HCT116 (cell line): ENCODE measurements around the gene FRAT2. TPM values are rescaled to one million over a fixed set of nuclear protein-coding genes. Genes with fewer than 3 reads are reported as not detected.

Experiments
- ATAC-seq: fragments of 200-7000 bp; cut with Tn5 transposase; 2 replicates; pipeline ENCODE4 v1.9.1; 2020; ENCODE audit warnings: mild to moderate bottlenecking, moderate library complexity
- BruUV-seq: library from RNA; stranded (reverse); fragments of 400-500 nt; replicated peaks from 2 replicates; lab custom pipeline; 2021; lab: Mats Ljungman, UMichigan
- CTCF ChIA-PET: fragments of 300-600 bp; sonication (Branson Sonifier 250); formaldehyde crosslinking; loops from one replicate; lab custom pipeline; 2021; ENCODE audit warnings: antibody characterized with exemption; lab: Charles Lee
- POLR2A ChIA-PET: fragments of 300-600, 350-600 bp; sonication (Branson Sonifier 250); formaldehyde crosslinking; loops from one replicate; lab custom pipeline; 2021; ENCODE audit warnings: antibody characterized with exemption; lab: Charles Lee
- RAD21 ChIA-PET, 2 experiments: fragments of 300-600 bp; sonication (Branson Sonifier 250); formaldehyde crosslinking; loops; one replicate each; lab custom pipeline; 2023; ENCODE audit warnings: low total read pairs in 2 of 2; ENCODE audit not compliant: uncharacterized antibody in 2 of 2, unreplicated experiment in 2 of 2, low non-redundant PET in 1 of 2; lab: Charles Lee
- DNase-seq: peaks from one replicate; pipeline ENCODE4 v3.0.0-alpha.2; 2010; ENCODE audit warnings: low read depth, low spot score
- H2AFZ ChIP-seq: fragments of 200-600 bp; shearing (Covaris generic), sonication (generic); 2 replicates; pipeline ENCODE4 v1.6.1; 2017; ENCODE audit warnings: low read depth, mixed run types, mixed read lengths, antibody characterized with exemption, low read length; ENCODE audit not compliant: poor library complexity, severe bottlenecking
- H3K27ac ChIP-seq: 2 replicates; pipeline ENCODE4 v1.5.1; 2012; ENCODE audit warnings: low read depth, low read length
- H3K27me3 ChIP-seq: fragments of 200-600 bp; sonication (generic); 2 replicates; pipeline ENCODE4 v1.6.1; 2016; ENCODE audit warnings: mixed run types, low read length, mixed read lengths; ENCODE audit not compliant: insufficient read depth
- H3K36me3 ChIP-seq, 2 experiments: fragments of 200-500 bp in 1 of 2; fragments of 200-600 bp in 1 of 2; sonication (Bioruptor generic) in 1 of 2; sonication (generic) in 1 of 2; 2 replicates each; pipeline versions ENCODE4 v1.5.1 to v1.6.1; 2014 to 2016; ENCODE audit warnings: low read length in 2 of 2, inconsistent platforms in 1 of 2, mixed read lengths in 1 of 2, mixed run types in 1 of 2; ENCODE audit not compliant: insufficient read depth in 2 of 2, control insufficient read depth in 1 of 2
- H3K4me1 ChIP-seq, 2 experiments: fragments of 200-600 bp in 1 of 2; sonication (generic) in 1 of 2; 2 replicates each; pipeline versions ENCODE4 v1.5.1 to v1.6.1; 2012 to 2017; ENCODE audit warnings: low read length in 2 of 2, inconsistent platforms in 1 of 2, mild to moderate bottlenecking in 1 of 2, mixed read lengths in 1 of 2, mixed run types in 1 of 2, moderate library complexity in 1 of 2; ENCODE audit not compliant: insufficient read depth in 2 of 2, control insufficient read depth in 1 of 2
- H3K4me2 ChIP-seq: fragments of 200-600 bp; sonication (generic); 2 replicates; pipeline ENCODE4 v1.6.1; 2017; ENCODE audit warnings: mixed run types, low read length, mixed read lengths
- H3K4me3 ChIP-seq, 2 experiments: fragments of 200-600 bp in 1 of 2; sonication (generic) in 1 of 2; replicated peaks in 1 of 2; 2 replicates each; pipeline ENCODE4 v1.5.1; 2011 to 2016; ENCODE audit warnings: low read length in 2 of 2, control low read depth in 1 of 2, low read depth in 1 of 2, mild to moderate bottlenecking in 1 of 2, mixed read lengths in 1 of 2, mixed run types in 1 of 2
- H3K79me2 ChIP-seq: fragments of 200-600 bp; sonication (generic); 2 replicates; pipeline ENCODE4 v1.6.1; 2017; ENCODE audit warnings: mild to moderate bottlenecking, mixed run types, low read length, moderate library complexity, mixed read lengths; ENCODE audit not compliant: insufficient read depth
- H3K9ac ChIP-seq: fragments of 200-600 bp; sonication (generic); 2 replicates; pipeline ENCODE4 v1.6.1; 2016; ENCODE audit warnings: low read length, mixed read lengths
- H3K9me2 ChIP-seq: fragments of 200-600 bp; sonication (generic), shearing (Covaris generic); 2 replicates; pipeline ENCODE4 v1.6.1; 2017; ENCODE audit warnings: mixed run types, mild to moderate bottlenecking, moderate library complexity; ENCODE audit not compliant: insufficient read depth
- H3K9me3 ChIP-seq, 2 experiments: fragments of 200-500 bp in 1 of 2; fragments of 200-600 bp in 1 of 2; sonication (Bioruptor generic) in 1 of 2; sonication (generic) in 1 of 2; 2 replicates each; pipeline ENCODE4 v1.6.1; 2014 to 2017; ENCODE audit warnings: low read length in 2 of 2, mixed read lengths in 2 of 2, inconsistent platforms in 1 of 2, low read depth in 1 of 2, mild to moderate bottlenecking in 1 of 2, mixed run types in 1 of 2, moderate library complexity in 1 of 2; ENCODE audit not compliant: control insufficient read depth in 1 of 2, insufficient read depth in 1 of 2
- H4K20me1 ChIP-seq: fragments of 200-600 bp; sonication (generic), shearing (Covaris generic); 2 replicates; pipeline ENCODE4 v1.6.1; 2017; ENCODE audit warnings: mixed run types, mild to moderate bottlenecking, moderate library complexity; ENCODE audit not compliant: insufficient read depth
- ELF1 ChIP-seq: IDR thresholded peaks from 2 replicates; pipeline ENCODE4 v1.6.1; 2012; ENCODE audit warnings: low read depth, borderline replicate concordance
- EZH2 ChIP-seq: fragments of 200-600 bp; sonication (generic); IDR thresholded peaks from 2 replicates; pipeline ENCODE4 v1.6.1; 2017; ENCODE audit warnings: antibody characterized with exemption, mixed run types
- MAX ChIP-seq: IDR thresholded peaks from 2 replicates; pipeline ENCODE4 v1.6.1; 2012
- ZFX ChIP-seq: fragments of 450-650 bp; IDR thresholded peaks from 2 replicates; pipeline ENCODE4 v1.6.1; 2017
- ZNF274 ChIP-seq: fragments of 200-500 bp; sonication (Bioruptor generic); IDR thresholded peaks from 2 replicates; pipeline ENCODE4 v1.6.1; 2014; ENCODE audit warnings: mild to moderate bottlenecking, low read depth, low read length, inconsistent platforms
- intact Hi-C: fragments of 100-400 bp; cut with micrococcal nuclease; formaldehyde crosslinking; loops from 2 replicates; pipeline ENCODE4 v1.10.0; 2022
- total RNA-seq: library from RNA; stranded (reverse); gene quantifications from one replicate; pipeline ENCODE4 v1.2.1, GENCODE V29; 2021; ENCODE audit not compliant: unreplicated experiment

FRAT2 gene
- total RNA-seq, 1 experiment from 2014 or later = 10.7 TPM

- ChIA-PET POLR2A (no interaction called here), RAD21 (no interaction called here), CTCF (no interaction called here)
- Histone ChIP-seq H3K9me2 (no peaks in the 10 kb centered on the region), H2AFZ (no peak overlapping the region), H3K9me3 (no peaks in the 10 kb centered on the region), H3K79me2 (no peaks in the 10 kb centered on the region), H3K4me2 (no peak overlapping the region), H3K9ac (no peak overlapping the region), H4K20me1 (no peaks in the 10 kb centered on the region), H3K27me3 (no peaks in the 10 kb centered on the region), H3K27ac (no peak overlapping the region), H3K4me1 (peaks cover 13 to 16% of the 10 kb centered on the region in 2 experiments; a peak in 3 of 4 replicates), H3K36me3 (no peaks in the 10 kb centered on the region)
- intact Hi-C loops = no loop called here
- ATAC-seq = no peak
- no peak for DNase-seq
- BruUV-seq = no TSS peak
- no peak for TF ChIP-seq ELF1
- TF ChIP-seq ZFX = no peak
- TF ChIP-seq, all 23 proteins: peak for 0
- H3K4me3 ChIP-seq = no peak overlapping the region
These were observed 6.9 kb upstream of the FRAT2 start for GRCh38 chr10:97341416-97341815.

- DNase-seq (no peak), ATAC-seq (no peak)
- no peak overlapping the region for H3K4me2 ChIP-seq
- no peaks in the 10 kb centered on the region for H3K9me2 ChIP-seq
- no peak overlapping the region for H3K27ac ChIP-seq
- peaks cover 23 to 40% of the 10 kb centered on the region in 2 experiments for H3K4me1 ChIP-seq
- no TSS peak for BruUV-seq
- H2AFZ ChIP-seq = no peak overlapping the region
- H4K20me1 ChIP-seq = no peaks in the 10 kb centered on the region
- H3K27me3 ChIP-seq = no peaks in the 10 kb centered on the region
- no peak overlapping the region for H3K9ac ChIP-seq
- H3K79me2 ChIP-seq = no peaks in the 10 kb centered on the region
- TF ChIP-seq ZFX (no peak), MAX (no peak), EZH2 (no peak), ZNF274 (no peak)
- no peaks in the 10 kb centered on the region for H3K9me3 ChIP-seq
- intact Hi-C loops = no loop called here
- RAD21 ChIA-PET = no interaction called here
- no peak overlapping the region for H3K4me3 ChIP-seq
- H3K36me3 ChIP-seq = no peaks in the 10 kb centered on the region
- CTCF ChIA-PET = no interaction called here
- POLR2A ChIA-PET = no interaction called here
These were observed 3.5 kb upstream of the FRAT2 start for GRCh38 chr10:97338041-97338440.
